K562 (cell line): Measurements from ENCODE around the gene CDC6. TPM values are rescaled to one million over a fixed set of nuclear protein-coding genes. Genes with fewer than 3 reads are reported as not detected.

Experiments
- BDP1 ChIP-seq: IDR thresholded peaks from 3 replicates; pipeline ENCODE4 v1.6.1; 2011; ENCODE audit not compliant: insufficient read length, insufficient read depth
- CBFA2T3 ChIP-seq: fragments of 450-650 bp; IDR thresholded peaks from 2 replicates; pipeline ENCODE4 v1.6.1; 2017
- CBX5 ChIP-seq: IDR thresholded peaks from 2 replicates; pipeline ENCODE4 v1.6.1; 2014; ENCODE audit warnings: low read depth, borderline replicate concordance
- CCAR2 ChIP-seq: fragments of 200-400 bp; formaldehyde crosslinking; IDR thresholded peaks from 2 replicates; pipeline ENCODE4 v1.6.1; 2017; ENCODE audit warnings: mild to moderate bottlenecking, low read depth, low read length
- CREBBP ChIP-seq: IDR thresholded peaks from one replicate; pipeline ENCODE4 v1.6.1; 2012; ENCODE audit warnings: low read depth, mild to moderate bottlenecking, control low read depth, inconsistent platforms, low read length
- DMBX1 ChIP-seq: fragments of 250-450 bp; sonication (Bioruptor Pico); IDR thresholded peaks from 2 replicates; pipeline ENCODE4 v1.8.0; 2022; ENCODE audit warnings: inconsistent platforms, mild to moderate bottlenecking, moderate library complexity, borderline replicate concordance
- EZH2 ChIP-seq: IDR thresholded peaks from 2 replicates; pipeline ENCODE4 v1.6.1; 2012; ENCODE audit warnings: low read depth, mild to moderate bottlenecking, inconsistent platforms, low read length, borderline replicate concordance
- FIP1L1 ChIP-seq: fragments of 200-400 bp; formaldehyde crosslinking; IDR thresholded peaks from 2 replicates; pipeline ENCODE4 v1.6.1; 2018; ENCODE audit warnings: mild to moderate bottlenecking, low read depth, low read length; ENCODE audit not compliant: poor library complexity, severe bottlenecking
- HINFP ChIP-seq: fragments of 450-650 bp; conservative IDR thresholded peaks from 2 replicates; pipeline ENCODE4 v1.6.1; 2016; ENCODE audit warnings: missing genetic modification characterization, low read depth, mild to moderate bottlenecking, control low read depth, missing compliant biosample characterization
- KDM4B ChIP-seq, 2 experiments: fragments of 450-650 bp in 1 of 2; sonication (generic) in 1 of 2; IDR thresholded peaks; 2 replicates each; pipeline ENCODE4 v1.6.1; 2016 to 2017; ENCODE audit warnings: borderline replicate concordance in 2 of 2, antibody characterized with exemption in 1 of 2, low read depth in 1 of 2, mild to moderate bottlenecking in 1 of 2
- KLF13 ChIP-seq: fragments of 450-650 bp; IDR thresholded peaks from 2 replicates; pipeline ENCODE4 v1.6.1; 2016; ENCODE audit warnings: missing genetic modification characterization, low read depth, mild to moderate bottlenecking, missing compliant biosample characterization, moderate library complexity, borderline replicate concordance
- ZBTB17 ChIP-seq: fragments of 450-650 bp; formaldehyde crosslinking; IDR thresholded peaks from 2 replicates; pipeline ENCODE4 v1.4.0; 2020; ENCODE audit warnings: mild to moderate bottlenecking
- ZBTB49 ChIP-seq: sonication (generic); formaldehyde crosslinking; IDR thresholded peaks from 2 replicates; pipeline ENCODE4 v1.8.0; 2022; ENCODE audit warnings: missing genetic modification reagents, mild to moderate bottlenecking, borderline replicate concordance
- ZEB2 ChIP-seq: fragments of 450-650 bp; IDR thresholded peaks from 2 replicates; pipeline ENCODE4 v1.6.1; 2016
- ZNF134 ChIP-seq: fragments of 250-450 bp; sonication (Bioruptor Pico); conservative IDR thresholded peaks from 2 replicates; pipeline ENCODE4 v1.4.0; 2020
- ZNF140 ChIP-seq: fragments of 250-450 bp; sonication (Bioruptor Pico); IDR thresholded peaks from 2 replicates; pipeline ENCODE4 v1.8.0; 2021; ENCODE audit warnings: moderate library complexity, mild to moderate bottlenecking, inconsistent platforms
- ZNF589 ChIP-seq: fragments of 200-800 bp; sonication (Bioruptor generic); IDR thresholded peaks from 2 replicates; pipeline ENCODE4 v1.6.1; 2016; ENCODE audit warnings: low read depth, missing genetic modification characterization, missing compliant biosample characterization
- ZNF76 ChIP-seq: fragments of 250-450 bp; sonication (Bioruptor Pico); IDR thresholded peaks from 2 replicates; pipeline ENCODE4 v1.4.0; 2020; ENCODE audit warnings: mild to moderate bottlenecking, moderate library complexity, borderline replicate concordance
- polyA plus RNA-seq, 8 experiments: library from polyadenylated mRNA; depleted of rRNA in 4 of 8; stranded (reverse) in 5 of 8; unstranded in 3 of 8; fragments of >200 nt; fragmentation: Nextera tagmentation in 2 of 8; fragmentation: Illumina TruSeq in 1 of 8; extraction: Ambion mirVana in 2 of 8; extraction: Trizol in 1 of 8; gene quantifications; 2 replicates each; pipeline versions ENCODE4 v1.2.1 to v1.2.3, GENCODE V29; 2011 to 2014; ENCODE audit warnings: inconsistent platforms in 1 of 8, missing spikeins in 1 of 8
- total RNA-seq, 7 experiments: library from RNA; depleted of rRNA in 6 of 7; stranded (reverse); fragments of >200 nt in 6 of 7; fragmentation: Illumina TruSeq in 2 of 7; extraction: Trizol in 2 of 7; gene quantifications; 2 replicates each; pipeline versions ENCODE4 v1.2.1 to v1.2.3, GENCODE V29; 2011 to 2021; ENCODE audit warnings: low replicate concordance in 1 of 7
- TF ChIP-seq, protein P1 (sequence below): sonication (generic); formaldehyde crosslinking; IDR thresholded peaks from 2 replicates; pipeline ENCODE4 v1.8.1; 2022; ENCODE audit warnings: missing genetic modification reagents
- TF ChIP-seq, protein P2 (sequence below), 2 experiments: fragments of 450-650 bp; IDR thresholded peaks; 2 replicates each; pipeline ENCODE4 v1.6.1; 2016

CDC6 gene
- total and polyA plus RNA-seq, 9 of the 15 experiments (the other 6 are each of a cell fraction or from before 2014, with no cell fraction given) = 29.6 to 141 (median 106) TPM

GRCh38 chr17:40309031-40309948, 21.6 kb downstream of the CDC6 start, which contains the start of gene RARA (continued):
- TF ChIP-seq, protein P1, sequence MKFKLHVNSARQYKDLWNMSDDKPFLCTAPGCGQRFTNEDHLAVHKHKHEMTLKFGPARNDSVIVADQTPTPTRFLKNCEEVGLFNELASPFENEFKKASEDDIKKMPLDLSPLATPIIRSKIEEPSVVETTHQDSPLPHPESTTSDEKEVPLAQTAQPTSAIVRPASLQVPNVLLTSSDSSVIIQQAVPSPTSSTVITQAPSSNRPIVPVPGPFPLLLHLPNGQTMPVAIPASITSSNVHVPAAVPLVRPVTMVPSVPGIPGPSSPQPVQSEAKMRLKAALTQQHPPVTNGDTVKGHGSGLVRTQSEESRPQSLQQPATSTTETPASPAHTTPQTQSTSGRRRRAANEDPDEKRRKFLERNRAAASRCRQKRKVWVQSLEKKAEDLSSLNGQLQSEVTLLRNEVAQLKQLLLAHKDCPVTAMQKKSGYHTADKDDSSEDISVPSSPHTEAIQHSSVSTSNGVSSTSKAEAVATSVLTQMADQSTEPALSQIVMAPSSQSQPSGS = no peak
- TF ChIP-seq DMBX1 (CRISPR knock-in tag) = no peak
- TF ChIP-seq KLF13 (tag) = no peak
- no peak for TF ChIP-seq EZH2
- TF ChIP-seq BDP1 = no peak
- no peak for TF ChIP-seq CCAR2
- no peak for TF ChIP-seq ZNF134 (CRISPR knock-in tag)
- TF ChIP-seq CBFA2T3 = no peak
- no peak for TF ChIP-seq CBX5
- no peak for TF ChIP-seq CREBBP
- TF ChIP-seq FIP1L1 = no peak
- TF ChIP-seq ZBTB17 (CRISPR knock-in tag) = no peak
- no peak for TF ChIP-seq ZNF589
- TF ChIP-seq ZNF76 (CRISPR knock-in tag) = no peak
- TF ChIP-seq, protein P2, sequence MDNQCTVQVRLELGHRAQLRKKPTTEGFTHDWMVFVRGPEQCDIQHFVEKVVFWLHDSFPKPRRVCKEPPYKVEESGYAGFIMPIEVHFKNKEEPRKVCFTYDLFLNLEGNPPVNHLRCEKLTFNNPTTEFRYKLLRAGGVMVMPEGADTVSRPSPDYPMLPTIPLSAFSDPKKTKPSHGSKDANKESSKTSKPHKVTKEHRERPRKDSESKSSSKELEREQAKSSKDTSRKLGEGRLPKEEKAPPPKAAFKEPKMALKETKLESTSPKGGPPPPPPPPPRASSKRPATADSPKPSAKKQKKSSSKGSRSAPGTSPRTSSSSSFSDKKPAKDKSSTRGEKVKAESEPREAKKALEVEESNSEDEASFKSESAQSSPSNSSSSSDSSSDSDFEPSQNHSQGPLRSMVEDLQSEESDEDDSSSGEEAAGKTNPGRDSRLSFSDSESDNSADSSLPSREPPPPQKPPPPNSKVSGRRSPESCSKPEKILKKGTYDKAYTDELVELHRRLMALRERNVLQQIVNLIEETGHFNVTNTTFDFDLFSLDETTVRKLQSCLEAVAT (IDR thresholded peaks at IDR 0.05) = 0 out of 4 replicates have a peak, but pooled peaks of 1 of the 2 experiments have one; percentile 39
- 0 out of 4 replicates have a peak, but pooled peaks of 1 of the 2 experiments have one; percentile 41 for TF ChIP-seq KDM4B (IDR thresholded peaks at IDR 0.05; ENCODE audit: borderline replicate concordance in 2 of 2, low read depth in 1 of 2)
- no peak for TF ChIP-seq ZBTB49 (CRISPR knock-in tag)
- no peak for TF ChIP-seq ZNF140 (CRISPR knock-in tag)
- no peak for TF ChIP-seq HINFP (tag)
- TF ChIP-seq ZEB2 = no peak
